Vagina (tissue), 2 donors: ENCODE data around the gene USP17L13.
"Not testable (repeated sequence)": the region's sequence is repeated elsewhere in the genome, so short reads cannot be mapped to it uniquely, and the experiment has no call there.

ENCODE experiments used
- POLR2A ChIP-seq, 2 donors: fragments of 450-650 bp; IDR thresholded peaks; one replicate each; pipeline ENCODE4 v1.6.1; 2017; ENCODE audit warnings: antibody characterized with exemption in 2 of 2, mild to moderate bottlenecking in 2 of 2, moderate library complexity in 2 of 2
- POLR2AphosphoS5 ChIP-seq, 2 donors: sonication (generic); formaldehyde crosslinking; IDR thresholded peaks; one replicate each; pipeline ENCODE4 v1.9.0; 2017; ENCODE audit warnings: antibody characterized with exemption in 2 of 2, mild to moderate bottlenecking in 2 of 2, low read depth in 1 of 2; ENCODE audit not compliant: insufficient read depth in 1 of 2
- TF ChIP-seq, protein P1 (sequence below), 3 experiments: fragments of 450-650 bp in 2 of 3; fragments of 200-600 bp in 1 of 3; sonication (generic) in 1 of 3; IDR thresholded peaks; one replicate each; pipeline ENCODE4 v1.5.1; 2017 to 2019; ENCODE audit warnings: antibody characterized with exemption in 3 of 3, mild to moderate bottlenecking in 2 of 3, moderate library complexity in 2 of 3

DNA sequence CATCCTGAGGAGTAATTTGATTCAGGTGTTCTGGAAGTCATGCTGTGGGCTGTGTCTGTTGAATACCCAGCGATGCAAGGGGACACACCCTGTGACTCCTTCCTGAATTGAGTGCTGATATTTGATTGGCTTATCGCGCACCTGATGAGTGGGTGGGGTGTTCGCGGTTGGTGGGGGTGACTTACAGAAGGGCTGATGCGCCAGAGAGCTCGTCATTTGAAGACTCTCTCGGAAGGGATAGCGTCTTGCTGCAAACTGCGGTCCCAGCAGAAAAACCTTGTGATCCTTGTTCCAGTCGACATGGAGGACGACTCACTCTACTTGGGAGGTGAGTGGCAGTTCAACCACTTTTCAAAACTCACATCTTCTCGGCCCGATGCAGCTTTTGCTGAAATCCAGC is 9.6 kb upstream of the USP17L13 start, which contains the start of gene USP17L11:
- TF ChIP-seq, protein P1, sequence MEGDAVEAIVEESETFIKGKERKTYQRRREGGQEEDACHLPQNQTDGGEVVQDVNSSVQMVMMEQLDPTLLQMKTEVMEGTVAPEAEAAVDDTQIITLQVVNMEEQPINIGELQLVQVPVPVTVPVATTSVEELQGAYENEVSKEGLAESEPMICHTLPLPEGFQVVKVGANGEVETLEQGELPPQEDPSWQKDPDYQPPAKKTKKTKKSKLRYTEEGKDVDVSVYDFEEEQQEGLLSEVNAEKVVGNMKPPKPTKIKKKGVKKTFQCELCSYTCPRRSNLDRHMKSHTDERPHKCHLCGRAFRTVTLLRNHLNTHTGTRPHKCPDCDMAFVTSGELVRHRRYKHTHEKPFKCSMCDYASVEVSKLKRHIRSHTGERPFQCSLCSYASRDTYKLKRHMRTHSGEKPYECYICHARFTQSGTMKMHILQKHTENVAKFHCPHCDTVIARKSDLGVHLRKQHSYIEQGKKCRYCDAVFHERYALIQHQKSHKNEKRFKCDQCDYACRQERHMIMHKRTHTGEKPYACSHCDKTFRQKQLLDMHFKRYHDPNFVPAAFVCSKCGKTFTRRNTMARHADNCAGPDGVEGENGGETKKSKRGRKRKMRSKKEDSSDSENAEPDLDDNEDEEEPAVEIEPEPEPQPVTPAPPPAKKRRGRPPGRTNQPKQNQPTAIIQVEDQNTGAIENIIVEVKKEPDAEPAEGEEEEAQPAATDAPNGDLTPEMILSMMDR (IDR thresholded peaks at IDR 0.05): not testable (repeated sequence)
- TF ChIP-seq POLR2AphosphoS5 (IDR thresholded peaks at IDR 0.05; ENCODE audit: insufficient read depth in 1 of 2, low read depth in 1 of 2); POLR2A (IDR thresholded peaks at IDR 0.05): not testable (repeated sequence)
